HG03565 (cell line): ENCODE results near the gene CPSF6.
A peak's percentile ranks its signal among the peaks of the same experiment; 100 is the strongest.
"Not testable (repeated sequence)": the region's sequence is repeated elsewhere in the genome, so short reads cannot be mapped to it uniquely, and the experiment has no call there.

Source experiments
- ATAC-seq: cut with Tn5 transposase; IDR thresholded peaks from one replicate; pipeline ENCODE4 v1.9.1; 2021; ENCODE audit warnings: mild to moderate bottlenecking, moderate library complexity; ENCODE audit not compliant: unreplicated experiment

CPSF6 gene

DNA sequence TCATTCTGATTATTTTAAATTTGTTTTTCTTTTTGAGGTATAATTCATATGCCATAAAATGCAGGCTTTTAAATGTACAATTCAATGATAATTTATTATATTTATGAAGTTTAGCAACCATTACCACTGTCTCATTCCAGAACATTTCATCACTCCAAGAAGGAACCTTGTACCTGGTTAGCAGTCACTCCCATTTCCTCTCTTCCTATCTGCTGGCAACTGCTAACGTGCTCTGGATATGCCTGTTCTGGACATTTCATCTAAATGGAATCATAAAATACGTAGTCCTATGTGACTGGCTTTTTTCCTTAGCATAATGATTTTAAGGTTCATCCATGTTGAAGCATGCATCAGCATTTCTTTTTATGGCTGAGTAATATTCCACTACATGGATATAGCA is 15.5 kb downstream of the CPSF6 start:
- no peak for ATAC-seq

DNA sequence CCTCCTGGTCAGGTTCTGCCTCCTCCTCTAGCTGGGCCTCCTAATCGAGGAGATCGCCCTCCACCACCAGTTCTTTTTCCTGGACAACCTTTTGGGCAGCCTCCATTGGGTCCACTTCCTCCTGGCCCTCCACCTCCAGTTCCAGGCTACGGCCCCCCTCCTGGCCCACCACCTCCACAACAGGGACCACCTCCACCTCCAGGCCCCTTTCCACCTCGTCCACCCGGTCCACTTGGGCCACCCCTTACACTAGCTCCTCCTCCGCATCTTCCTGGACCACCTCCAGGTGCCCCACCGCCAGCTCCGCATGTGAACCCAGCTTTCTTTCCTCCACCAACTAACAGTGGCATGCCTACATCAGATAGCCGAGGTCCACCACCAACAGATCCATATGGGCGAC is 19.3 kb downstream of the CPSF6 start:
- ATAC-seq = no peak

GRCh38 chr12:69262264-69262974 is 23.1 kb downstream of the CPSF6 start:
- ATAC-seq = no peak

- ATAC-seq = no peak
Measured at GRCh38 chr12:69265205-69265604, 25.8 kb downstream of the CPSF6 start.

- ATAC-seq = not testable (repeated sequence)
Measured at GRCh38 chr12:69265633-69266032, 26.3 kb downstream of the CPSF6 start.

DNA sequence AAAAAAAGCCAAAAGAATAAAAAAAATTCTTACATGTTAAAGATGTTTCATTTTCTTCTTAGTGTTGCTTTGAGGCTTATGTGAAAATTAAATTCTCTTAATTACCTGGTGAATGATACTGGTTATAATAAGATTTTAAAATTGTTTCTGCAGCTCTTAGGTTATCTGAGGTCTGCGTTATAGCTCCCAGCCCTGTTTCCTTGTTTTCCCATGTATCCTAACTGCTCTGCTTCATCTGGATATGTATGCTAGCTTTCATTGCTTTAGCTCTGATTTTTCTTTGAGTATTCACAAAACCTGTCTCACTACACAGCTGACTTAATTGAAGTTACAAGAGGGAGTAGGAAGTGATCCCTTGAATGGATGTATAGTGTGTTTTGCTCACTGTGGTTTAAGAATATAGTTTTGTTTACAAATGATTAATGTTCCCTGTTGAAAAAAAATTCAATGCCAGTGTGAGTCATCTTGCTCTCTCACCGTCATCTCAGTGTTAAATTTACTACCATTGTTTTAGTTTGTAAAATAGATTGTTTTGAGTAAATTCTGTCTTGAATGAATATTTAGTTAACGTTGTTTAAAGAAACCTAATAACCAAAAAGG is 26.8 kb downstream of the CPSF6 start:
- ATAC-seq = no peak

DNA sequence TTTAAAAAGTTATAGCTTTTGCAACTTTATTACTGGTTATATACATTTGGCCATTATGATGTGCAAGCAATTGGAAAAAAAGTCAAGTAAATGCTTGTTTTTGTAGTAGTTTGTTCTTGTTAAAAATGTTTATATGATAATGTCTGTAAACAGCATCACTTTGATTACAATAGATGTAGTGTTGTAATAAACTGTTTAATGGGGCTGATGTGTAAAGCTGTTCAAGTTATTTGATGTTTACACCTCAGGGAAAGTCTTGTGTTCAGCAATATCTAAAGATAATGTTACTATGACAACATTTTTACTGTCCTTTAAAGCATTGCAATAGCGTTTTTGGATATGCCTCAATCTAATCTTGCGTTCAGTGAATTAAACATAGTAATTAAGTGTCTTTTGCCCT is 30.4 kb downstream of the CPSF6 start:
- ATAC-seq = no peak

GRCh38 chr12:69272511-69272910 is 33.1 kb downstream of the CPSF6 start:
- no peak for ATAC-seq

DNA sequence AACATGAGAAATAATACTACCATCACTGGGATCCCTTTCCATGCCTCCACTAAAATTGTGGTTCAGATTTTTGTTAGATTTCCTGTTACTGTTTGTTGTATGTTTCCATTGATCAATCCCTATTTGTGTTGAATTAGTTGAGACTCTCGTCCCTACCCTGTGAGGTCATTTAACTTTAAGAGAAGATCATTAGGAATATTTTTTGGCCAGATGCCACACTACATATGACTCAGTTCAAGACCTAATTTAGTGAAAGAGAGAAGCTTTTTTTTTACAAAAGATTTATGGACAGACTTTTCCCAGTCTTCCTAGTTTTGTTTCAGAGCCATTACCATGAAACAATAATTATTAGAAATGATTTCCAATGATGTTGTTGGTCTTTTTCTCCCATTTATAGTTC is 35.5 kb downstream of the CPSF6 start:
- no peak for ATAC-seq

DNA sequence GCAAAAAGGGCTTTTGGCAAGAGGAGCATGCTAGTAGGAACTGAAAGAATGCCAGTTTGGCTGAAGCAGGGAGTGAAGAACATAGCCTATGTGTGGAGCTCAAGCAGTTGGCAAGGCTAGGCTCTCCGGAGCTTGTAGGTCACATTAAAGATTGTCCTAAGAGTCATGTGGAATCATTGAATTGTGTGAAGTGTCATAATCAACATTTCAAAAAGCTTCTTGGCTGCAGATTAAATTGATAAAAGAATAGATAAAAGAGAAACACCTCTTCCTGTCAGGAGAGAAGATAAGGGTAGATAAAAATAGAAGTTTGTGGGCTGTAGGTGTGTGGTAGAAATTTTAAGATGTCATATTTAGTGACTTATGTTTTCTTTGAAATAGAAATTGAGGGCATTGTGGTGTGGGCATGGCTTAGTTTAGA is 36.1 kb downstream of the CPSF6 start:
- no peak for ATAC-seq

DNA sequence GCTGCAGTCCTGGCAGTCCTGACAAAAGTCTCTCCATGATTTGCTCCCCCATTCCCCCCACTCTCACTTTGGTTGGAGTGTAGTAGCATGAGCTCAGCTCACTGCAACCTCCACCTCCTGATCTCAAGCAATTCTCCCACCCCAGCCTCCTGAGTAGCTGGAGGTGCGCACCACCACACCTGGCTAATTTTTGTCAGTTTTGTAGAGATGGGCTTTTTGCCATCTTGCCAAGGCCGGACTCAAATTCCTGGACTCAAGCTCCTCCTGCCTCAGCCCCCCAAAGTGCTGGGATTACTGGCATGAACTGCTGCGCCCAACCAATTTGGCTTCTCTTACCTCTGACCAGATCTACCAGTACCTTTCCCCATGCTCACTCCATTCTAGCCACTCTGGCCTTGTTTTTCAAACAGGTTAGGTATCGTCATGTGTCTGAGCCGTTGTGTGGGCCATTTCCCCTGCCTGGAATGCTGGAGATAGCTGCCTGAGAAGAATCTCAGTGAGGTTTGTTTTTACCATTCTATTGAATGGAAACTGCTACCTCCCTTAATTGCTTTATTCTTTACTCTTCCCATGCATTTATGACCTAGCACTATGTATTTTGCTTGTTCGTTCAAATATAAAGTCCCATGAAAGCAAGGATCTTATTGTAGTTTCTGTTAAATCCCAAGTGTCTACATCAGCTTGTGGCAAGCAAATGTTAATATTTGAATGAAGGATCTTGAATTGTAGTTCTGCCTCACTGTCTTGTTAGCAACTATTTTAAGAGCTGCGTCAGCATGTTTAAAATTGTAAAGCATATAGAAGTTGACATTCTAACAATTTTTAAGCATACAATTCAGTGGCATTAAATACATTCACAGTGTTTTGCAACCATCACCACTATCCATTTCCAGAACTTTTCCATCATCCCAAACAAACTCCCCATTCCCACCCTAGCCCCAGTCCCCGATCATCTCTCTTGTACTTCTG is 39.7 kb downstream of the CPSF6 start:
- no peak for ATAC-seq

DNA sequence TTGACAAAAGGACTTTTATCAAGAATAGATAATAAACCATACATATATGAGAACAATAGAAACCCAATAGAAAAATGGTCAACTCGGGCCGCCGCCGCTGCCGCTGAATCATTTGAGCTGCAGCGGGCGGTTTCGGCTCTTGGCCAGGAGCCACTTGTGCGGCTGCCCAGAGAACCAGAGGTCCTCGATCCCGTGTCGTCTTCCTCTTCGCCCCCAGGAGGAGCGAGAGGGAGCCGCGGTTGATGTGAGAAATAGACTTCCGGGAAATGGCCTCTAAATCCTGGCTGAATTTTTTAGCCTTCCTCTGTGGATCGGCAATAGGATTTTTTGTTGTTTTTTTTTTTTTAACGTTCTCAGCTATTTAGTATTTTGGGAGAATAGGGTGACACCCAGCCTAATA is 44.8 kb downstream of the CPSF6 start:
- ATAC-seq = no peak

- no peak for ATAC-seq
Measured at GRCh38 chr12:69287556-69287955, 48.2 kb downstream of the CPSF6 start.

- ATAC-seq = peak; percentile 99
Measured at GRCh38 chr12:69290545-69291277, 51.3 kb downstream of the CPSF6 start.

DNA sequence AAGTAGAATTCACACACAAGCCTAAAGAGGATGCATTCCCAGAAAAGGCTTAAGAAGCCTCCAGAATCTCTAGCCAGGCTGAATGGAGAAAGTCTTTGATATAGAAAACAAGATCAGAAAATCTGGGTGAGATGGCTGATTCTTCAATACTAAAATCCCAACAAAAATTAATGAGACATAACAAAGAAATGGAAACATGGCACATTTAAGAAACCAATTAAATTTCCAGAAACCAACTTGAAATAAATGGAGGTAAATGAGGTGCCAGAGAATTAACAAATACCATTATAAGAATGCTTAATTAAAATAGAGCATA is 51.9 kb downstream of the CPSF6 start:
- no peak for ATAC-seq

GRCh38 chr12:69298133-69298532 is 58.8 kb downstream of the CPSF6 start:
- ATAC-seq = no peak

GRCh38 chr12:69298947-69299346 is 59.6 kb downstream of the CPSF6 start:
- ATAC-seq = no peak

- no peak for ATAC-seq
Measured at GRCh38 chr12:69304284-69304683, 64.9 kb downstream of the CPSF6 start.

DNA sequence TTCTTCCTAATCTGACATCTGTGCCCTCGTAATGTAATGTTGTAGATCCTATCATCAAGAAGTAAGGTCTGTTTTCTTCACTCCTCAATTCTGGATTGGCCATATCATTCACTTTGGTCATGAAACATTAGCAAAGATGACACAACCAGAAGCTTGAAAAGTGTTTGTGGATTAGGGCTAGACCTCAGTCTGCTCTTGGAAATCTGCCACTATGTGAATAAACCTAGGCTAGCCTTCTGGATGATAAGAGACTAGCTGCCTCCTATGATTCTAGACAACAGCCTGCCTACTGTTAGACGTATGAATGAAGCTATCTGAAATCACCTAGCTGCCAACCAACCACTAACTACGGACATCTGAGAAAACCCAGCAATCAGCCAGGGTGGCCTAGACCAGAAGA is 70.1 kb downstream of the CPSF6 start:
- ATAC-seq = no peak

- no peak for ATAC-seq
Measured at GRCh38 chr12:69313209-69313608, 73.8 kb downstream of the CPSF6 start.

- ATAC-seq = not testable (repeated sequence)
Measured at GRCh38 chr12:69316784-69317183, 77.4 kb downstream of the CPSF6 start.
